H9 (cell line): ENCODE results near the gene CSNK1G1. TPM values are rescaled to one million over a fixed set of nuclear protein-coding genes. Genes with fewer than 3 reads are reported as not detected.

Experiments used
- DNase-seq: peaks from one replicate; pipeline ENCODE4 v3.0.0-alpha.2; 2017
- H2AFZ ChIP-seq: one replicate; pipeline ENCODE4 v1.6.1; 2013; ENCODE audit warnings: mild to moderate bottlenecking, low read length, control low read depth, moderate library complexity
- H2AK5ac ChIP-seq: 2 replicates; pipeline ENCODE4 v1.6.1; 2013; ENCODE audit warnings: low read length, control low read depth, mixed read lengths; ENCODE audit not compliant: insufficient read length
- H2BK120ac ChIP-seq: one replicate; pipeline ENCODE4 v1.6.1; 2013; ENCODE audit warnings: low read depth, mild to moderate bottlenecking, low read length, control low read depth, inconsistent platforms; ENCODE audit not compliant: poor library complexity, severe bottlenecking
- H2BK12ac ChIP-seq: 2 replicates; pipeline ENCODE4 v1.6.1; 2013; ENCODE audit warnings: low read length, control low read depth, mixed read lengths, low read depth; ENCODE audit not compliant: insufficient read length
- H2BK15ac ChIP-seq: 2 replicates; pipeline ENCODE4 v1.6.1; 2013; ENCODE audit warnings: low read depth, low read length, control low read depth
- H2BK20ac ChIP-seq: one replicate; pipeline ENCODE4 v1.6.1; 2013; ENCODE audit warnings: low read depth, mild to moderate bottlenecking, low read length, control low read depth, inconsistent platforms; ENCODE audit not compliant: poor library complexity, severe bottlenecking
- H2BK5ac ChIP-seq: 2 replicates; pipeline ENCODE4 v1.6.1; 2013; ENCODE audit warnings: low read length, control low read depth, mixed read lengths; ENCODE audit not compliant: insufficient read length
- H3K14ac ChIP-seq: 2 replicates; pipeline ENCODE4 v1.6.1; 2013; ENCODE audit warnings: low read length, control low read depth; ENCODE audit not compliant: insufficient read depth
- H3K18ac ChIP-seq: 2 replicates; pipeline ENCODE4 v1.6.1; 2013; ENCODE audit warnings: low read depth, mild to moderate bottlenecking, mixed read lengths, low read length, control low read depth; ENCODE audit not compliant: insufficient read length
- H3K23ac ChIP-seq: 2 replicates; pipeline ENCODE4 v1.6.1; 2013; ENCODE audit warnings: low read length, control low read depth, mixed read lengths, low read depth; ENCODE audit not compliant: insufficient read length
- H3K23me2 ChIP-seq: 2 replicates; pipeline ENCODE4 v1.6.1; 2013; ENCODE audit warnings: low read depth, mild to moderate bottlenecking, mixed read lengths, low read length, control low read depth; ENCODE audit not compliant: insufficient read length, poor library complexity, severe bottlenecking
- H3K27ac ChIP-seq: 2 replicates; pipeline ENCODE4 v1.5.1; 2013; ENCODE audit warnings: low read length, control low read depth, mixed read lengths, low read depth; ENCODE audit not compliant: insufficient read length
- H3K27me3 ChIP-seq: 2 replicates; pipeline ENCODE4 v1.6.1; 2013; ENCODE audit warnings: low read length, control low read depth, inconsistent platforms; ENCODE audit not compliant: insufficient read depth
- H3K4ac ChIP-seq: 2 replicates; pipeline ENCODE4 v1.6.1; 2013; ENCODE audit warnings: low read depth, mild to moderate bottlenecking, control low read depth, inconsistent platforms, low read length, moderate library complexity
- H3K4me1 ChIP-seq: 2 replicates; pipeline ENCODE4 v1.6.1; 2013; ENCODE audit warnings: low read length, control low read depth, inconsistent platforms; ENCODE audit not compliant: insufficient read depth
- H3K4me2 ChIP-seq: 2 replicates; pipeline ENCODE4 v1.6.1; 2013; ENCODE audit warnings: low read length, control low read depth, mixed read lengths; ENCODE audit not compliant: insufficient read length, insufficient read depth
- H3K56ac ChIP-seq: 2 replicates; pipeline ENCODE4 v1.6.1; 2013; ENCODE audit warnings: low read depth, mild to moderate bottlenecking, mixed read lengths, low read length, control low read depth; ENCODE audit not compliant: insufficient read length
- H3K79me1 ChIP-seq: 2 replicates; pipeline ENCODE4 v1.6.1; 2013; ENCODE audit warnings: low read depth, mild to moderate bottlenecking, moderate library complexity, low read length, control low read depth, inconsistent platforms; ENCODE audit not compliant: insufficient read depth, poor library complexity, severe bottlenecking
- H3K79me2 ChIP-seq: 2 replicates; pipeline ENCODE4 v1.6.1; 2013; ENCODE audit warnings: low read length, control low read depth, inconsistent platforms; ENCODE audit not compliant: insufficient read depth
- H3K9ac ChIP-seq: 2 replicates; pipeline ENCODE4 v1.6.1; 2013; ENCODE audit warnings: low read length, control low read depth, mixed read lengths; ENCODE audit not compliant: insufficient read length; ENCODE audit errors: extremely low read depth
- H3K9me3 ChIP-seq: one replicate; pipeline ENCODE4 v1.6.1; 2013; ENCODE audit warnings: low read depth, low read length, inconsistent platforms; ENCODE audit not compliant: control insufficient read depth
- H3T11ph ChIP-seq: one replicate; pipeline ENCODE4 v1.6.1; 2013; ENCODE audit warnings: mild to moderate bottlenecking, low read length, control low read depth, inconsistent platforms
- H4K20me1 ChIP-seq: one replicate; pipeline ENCODE4 v1.6.1; 2013; ENCODE audit not compliant: control insufficient read depth, insufficient read length, insufficient read depth
- H4K5ac ChIP-seq: 2 replicates; pipeline ENCODE4 v1.6.1; 2013; ENCODE audit warnings: low read depth, mild to moderate bottlenecking, mixed read lengths, low read length, control low read depth; ENCODE audit not compliant: insufficient read length
- H4K8ac ChIP-seq: replicated peaks from 2 replicates; pipeline ENCODE4 v1.6.1; 2013; ENCODE audit warnings: low read length, control low read depth, mixed read lengths, low read depth; ENCODE audit not compliant: insufficient read length
- H4K91ac ChIP-seq: 2 replicates; pipeline ENCODE4 v1.6.1; 2013; ENCODE audit warnings: low read depth, mild to moderate bottlenecking, moderate library complexity, mixed read lengths, low read length, control low read depth; ENCODE audit not compliant: insufficient read length
- H3K27ac Mint-ChIP-seq, 3 experiments: 2 replicates in 2 of 3; 3 replicates in 1 of 3; pipeline ENCODE4 v1.8.0; 2020 to 2021; ENCODE audit warnings: mixed read lengths in 3 of 3, mild to moderate bottlenecking in 1 of 3, moderate library complexity in 1 of 3
- H3K27me3 Mint-ChIP-seq: 2 replicates; pipeline ENCODE4 v1.8.0; 2021; ENCODE audit warnings: low read depth, mild to moderate bottlenecking, moderate library complexity, mixed read lengths
- H3K36me3 Mint-ChIP-seq, 3 experiments: 2 replicates in 2 of 3; 3 replicates in 1 of 3; pipeline ENCODE4 v1.8.0; 2020 to 2021; ENCODE audit warnings: low read depth in 3 of 3, mixed read lengths in 3 of 3; ENCODE audit not compliant: insufficient read depth in 1 of 3
- H3K4me1 Mint-ChIP-seq, 2 experiments: 2 replicates each; pipeline ENCODE4 v1.8.0; 2020; ENCODE audit warnings: mixed read lengths in 2 of 2
- H3K4me3 Mint-ChIP-seq, 2 experiments: 2 replicates in 1 of 2; 3 replicates in 1 of 2; pipeline ENCODE4 v1.8.0; 2020 to 2021; ENCODE audit warnings: mild to moderate bottlenecking in 2 of 2, mixed read lengths in 2 of 2, moderate library complexity in 1 of 2
- H3K9me3 Mint-ChIP-seq, 2 experiments: 2 replicates in 1 of 2; 3 replicates in 1 of 2; pipeline ENCODE4 v1.8.0; 2020; ENCODE audit warnings: mild to moderate bottlenecking in 2 of 2, mixed read lengths in 2 of 2, moderate library complexity in 1 of 2
- WGBS: extraction: QIAGEN DNeasy Blood & Tissue Kit; methylation state at CpG from one replicate; pipeline ENCODE4 v1.1.7; 2013; ENCODE audit warnings: missing lambda C conversion rate, low lambda C conversion rate, mixed read lengths; ENCODE audit not compliant: insufficient read length; ENCODE audit errors: extremely low coverage; 5-methylcytosine and 5-hydroxymethylcytosine counted together
- total RNA-seq: library from RNA; stranded (reverse); gene quantifications from 2 replicates; pipeline ENCODE4 v1.2.1, GENCODE V29; 2021
- TF ChIP-seq, protein P1 (sequence below): fragments of 200-600 bp; sonication (generic); conservative IDR thresholded peaks from 3 replicates; pipeline ENCODE4 v1.8.0; 2021; ENCODE audit warnings: antibody characterized with exemption, mild to moderate bottlenecking

Gene CSNK1G1
- total RNA-seq, 1 experiment from 2014 or later, result 17.1 TPM

DNA sequence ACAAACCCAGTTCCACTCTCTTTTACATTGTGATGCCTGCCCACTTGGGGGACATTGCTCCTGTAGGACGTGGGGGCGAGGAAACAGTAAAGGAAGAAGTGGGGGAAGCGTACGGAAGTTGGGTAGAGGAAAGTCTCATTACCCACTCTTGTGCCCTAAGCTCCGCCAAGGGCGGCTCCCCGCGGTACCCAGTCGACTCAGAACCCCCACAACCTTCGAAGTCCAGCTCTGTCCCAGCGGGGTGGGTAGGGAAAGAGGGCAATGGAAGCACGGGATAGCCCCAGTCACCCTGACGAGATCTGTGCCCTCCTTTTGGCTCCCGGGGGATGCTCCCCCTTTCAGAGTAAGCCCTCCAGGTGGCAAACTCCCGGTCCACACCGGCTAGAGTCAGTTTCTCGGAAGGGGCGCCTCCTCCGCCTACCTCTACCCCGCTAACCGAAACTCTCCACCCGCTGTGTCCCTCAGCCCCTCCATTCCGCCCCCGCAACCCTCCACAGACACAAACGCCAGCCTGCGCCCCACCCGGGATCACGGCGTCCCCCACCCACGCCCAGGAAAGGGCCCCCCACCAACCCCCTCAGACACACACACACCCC is 527 bp downstream of the CSNK1G1 start:
- Histone ChIP-seq H3K4me2 (peak overlapping the region; percentile 98), H3T11ph (no peak overlapping the region), H4K8ac (no peak overlapping the region), H3K23me2 (peaks cover 5% of the 10 kb centered on the region), H4K91ac (no peak overlapping the region), H2BK15ac (no peak overlapping the region), H3K23ac (no peak overlapping the region), H3K27me3 (no peaks in the 10 kb centered on the region), H3K14ac (peak overlapping the region; percentile 84; the same call in 1 of the 2 replicates), H3K56ac (no peak overlapping the region), H3K79me1 (peaks cover 4% of the 10 kb centered on the region), H3K4me1 (no peaks in the 10 kb centered on the region), H2AFZ (no peak overlapping the region), H3K9ac (peak overlapping the region; percentile 89), H2BK20ac (no peak overlapping the region), H3K18ac (peak overlapping the region; percentile 43), H4K5ac (peak overlapping the region; percentile 49), H3K4ac (no peak overlapping the region), H2BK5ac (peak overlapping the region; percentile 37), H3K79me2 (peaks cover 2% of the 10 kb centered on the region; the same call in 1 of the 2 replicates), H3K9me3 (no peaks in the 10 kb centered on the region), H2BK120ac (no peak overlapping the region), H2BK12ac (no peak overlapping the region), H3K27ac (no peak overlapping the region), H2AK5ac (no peak overlapping the region), H4K20me1 (no peaks in the 10 kb centered on the region)
- TF ChIP-seq, protein P1, sequence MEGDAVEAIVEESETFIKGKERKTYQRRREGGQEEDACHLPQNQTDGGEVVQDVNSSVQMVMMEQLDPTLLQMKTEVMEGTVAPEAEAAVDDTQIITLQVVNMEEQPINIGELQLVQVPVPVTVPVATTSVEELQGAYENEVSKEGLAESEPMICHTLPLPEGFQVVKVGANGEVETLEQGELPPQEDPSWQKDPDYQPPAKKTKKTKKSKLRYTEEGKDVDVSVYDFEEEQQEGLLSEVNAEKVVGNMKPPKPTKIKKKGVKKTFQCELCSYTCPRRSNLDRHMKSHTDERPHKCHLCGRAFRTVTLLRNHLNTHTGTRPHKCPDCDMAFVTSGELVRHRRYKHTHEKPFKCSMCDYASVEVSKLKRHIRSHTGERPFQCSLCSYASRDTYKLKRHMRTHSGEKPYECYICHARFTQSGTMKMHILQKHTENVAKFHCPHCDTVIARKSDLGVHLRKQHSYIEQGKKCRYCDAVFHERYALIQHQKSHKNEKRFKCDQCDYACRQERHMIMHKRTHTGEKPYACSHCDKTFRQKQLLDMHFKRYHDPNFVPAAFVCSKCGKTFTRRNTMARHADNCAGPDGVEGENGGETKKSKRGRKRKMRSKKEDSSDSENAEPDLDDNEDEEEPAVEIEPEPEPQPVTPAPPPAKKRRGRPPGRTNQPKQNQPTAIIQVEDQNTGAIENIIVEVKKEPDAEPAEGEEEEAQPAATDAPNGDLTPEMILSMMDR, result no peak
- WGBS, result no CpG with 5 or more reads among the region's 30 CpGs
- peak overlapping the region; percentile 94 to 98 for H3K4me3 Mint-ChIP-seq
- peak; percentile 45 for DNase-seq
- peak overlapping the region; percentile 98 to 99 (median 98) for H3K27ac Mint-ChIP-seq
- peaks cover 2 to 3% (median 2%) of the 10 kb centered on the region in 3 experiments; a peak in 3 of 7 replicates for H3K36me3 Mint-ChIP-seq
- H3K27me3 Mint-ChIP-seq, result no peaks in the 10 kb centered on the region
- no peaks in the 10 kb centered on the region for H3K9me3 Mint-ChIP-seq
- peaks cover 12% of the 10 kb centered on the region in 2 experiments for H3K4me1 Mint-ChIP-seq
